Fibroblast of peridontal ligament (primary cell): Measurements from ENCODE around the gene RPUSD4.
"Not testable (repeated sequence)": the region's sequence is repeated elsewhere in the genome, so short reads cannot be mapped to it uniquely, and the experiment has no call there.

Experiments used
- DNase-seq: peaks from one replicate; pipeline ENCODE4 v3.0.0-alpha.2; 2010; ENCODE audit errors: extremely low read depth

RPUSD4 gene

DNA sequence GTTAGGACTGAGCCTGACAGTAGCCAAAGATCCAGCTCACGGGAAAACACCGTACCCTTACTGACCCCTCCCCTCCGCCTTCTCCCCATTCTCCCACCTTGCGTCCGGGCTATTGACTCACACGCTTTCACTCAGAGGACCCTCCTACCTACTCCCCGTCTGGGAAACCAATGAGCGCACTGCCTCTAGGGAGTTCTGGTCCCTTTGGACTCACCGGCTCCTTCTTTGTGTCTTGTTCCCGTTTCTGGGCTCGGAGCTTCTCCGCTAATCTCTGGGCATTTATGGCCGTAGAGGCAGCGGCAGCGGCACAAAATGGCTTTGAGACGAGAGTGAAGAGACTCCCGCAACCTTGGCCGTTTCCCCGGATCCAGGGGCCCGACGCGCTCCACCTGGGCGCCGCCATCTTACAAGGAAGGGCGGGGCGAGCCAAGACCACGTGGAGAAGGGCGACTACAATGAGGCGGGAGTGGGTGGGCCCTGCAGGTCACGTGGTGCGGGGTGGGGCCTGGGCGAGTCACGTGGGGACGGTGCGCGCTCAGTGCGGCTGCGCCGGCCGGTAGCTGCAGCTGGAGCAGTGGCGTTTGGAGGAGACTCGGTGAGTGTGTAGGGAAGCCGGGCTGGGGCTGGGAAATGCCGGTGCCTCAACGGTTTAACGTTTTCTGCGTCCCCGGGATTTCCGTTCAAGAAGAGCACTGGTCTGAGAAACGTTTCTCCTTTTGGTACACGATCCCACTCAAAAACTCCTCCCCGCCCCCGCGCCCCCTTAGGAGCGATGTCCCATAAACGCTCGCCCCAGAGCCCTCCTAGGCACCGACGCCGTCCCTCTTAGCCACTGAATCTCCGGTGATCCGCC, at the start of gene RPUSD4, which contains the start of gene FAM118B:
TSS of gene RPUSD4 (minus strand) at position 415 of the 853 bp plus-strand sequence. CDS start at position 403, 12 bp downstream.
TSS of gene FAM118B (plus strand) at position 547 of the 853 bp plus-strand sequence. CDS start 23,220 bp downstream, outside the sequence.
- DNase-seq = peak; percentile 94

DNA sequence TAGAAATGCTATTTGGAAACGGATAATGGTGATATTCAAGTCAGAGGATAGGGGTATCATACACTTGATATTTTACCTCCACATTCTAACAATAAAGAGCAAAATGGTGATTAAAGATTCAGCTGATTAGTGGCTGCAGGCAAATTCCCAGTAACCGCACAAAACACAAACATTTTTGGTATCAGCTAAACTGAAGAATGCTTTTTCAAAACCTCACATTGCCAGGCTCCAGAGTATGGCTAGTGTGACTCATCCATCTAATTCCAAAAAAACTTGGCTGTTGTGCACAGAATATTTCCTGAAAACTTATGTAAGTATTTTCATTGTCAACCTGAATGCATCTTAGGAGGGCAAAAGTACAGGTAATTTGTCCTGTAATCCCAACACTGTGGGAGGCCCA, 46.3 kb upstream of the RPUSD4 start:
- peak; percentile 84 for DNase-seq

DNA sequence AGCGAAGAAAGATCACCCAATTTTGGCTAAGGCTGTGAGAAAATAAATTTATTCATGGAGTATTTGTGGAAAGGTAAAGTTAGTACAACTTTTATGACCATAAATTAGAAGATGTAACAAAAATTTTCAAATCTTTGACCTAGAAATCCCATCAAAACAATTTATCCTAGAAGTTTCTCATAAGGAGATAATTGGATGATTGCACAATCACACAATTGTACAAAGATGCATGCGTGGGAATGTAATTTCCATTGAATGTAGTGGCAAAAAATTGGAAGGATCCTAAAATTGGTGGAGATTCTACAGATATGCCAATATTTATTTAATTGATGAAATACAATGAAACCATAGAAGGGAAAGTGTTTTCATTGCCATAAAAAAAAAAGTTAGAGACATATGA, 45.7 kb upstream of the RPUSD4 start:
- peak; percentile 44 for DNase-seq

GRCh38 chr11:126256216-126256615, 44.8 kb upstream of the RPUSD4 start:
- no peak for DNase-seq

DNA sequence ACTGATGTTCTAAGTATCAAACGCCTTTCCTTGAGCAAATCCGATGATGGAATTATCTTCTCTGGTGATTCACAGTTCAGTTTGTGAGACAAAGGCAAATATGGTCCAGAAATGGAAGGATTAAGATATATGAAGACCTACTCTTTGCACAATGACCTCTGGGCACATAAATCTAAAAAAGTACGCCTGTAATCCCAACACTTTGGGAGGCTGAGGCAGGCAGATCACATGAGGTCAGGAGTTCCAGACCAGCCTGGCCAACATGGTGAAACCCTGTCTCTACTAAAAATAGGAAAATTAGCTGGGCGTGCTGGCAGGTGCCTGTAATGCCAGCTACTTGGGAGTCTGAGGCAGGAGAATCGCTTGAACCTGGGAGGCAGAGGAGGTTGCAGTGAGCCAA, 44.1 kb upstream of the RPUSD4 start:
- not testable (repeated sequence) for DNase-seq

GRCh38 chr11:126254819-126255218, 43.4 kb upstream of the RPUSD4 start:
- DNase-seq = no peak

- no peak for DNase-seq
Observed at GRCh38 chr11:126253265-126253664, 41.8 kb upstream of the RPUSD4 start.

DNA sequence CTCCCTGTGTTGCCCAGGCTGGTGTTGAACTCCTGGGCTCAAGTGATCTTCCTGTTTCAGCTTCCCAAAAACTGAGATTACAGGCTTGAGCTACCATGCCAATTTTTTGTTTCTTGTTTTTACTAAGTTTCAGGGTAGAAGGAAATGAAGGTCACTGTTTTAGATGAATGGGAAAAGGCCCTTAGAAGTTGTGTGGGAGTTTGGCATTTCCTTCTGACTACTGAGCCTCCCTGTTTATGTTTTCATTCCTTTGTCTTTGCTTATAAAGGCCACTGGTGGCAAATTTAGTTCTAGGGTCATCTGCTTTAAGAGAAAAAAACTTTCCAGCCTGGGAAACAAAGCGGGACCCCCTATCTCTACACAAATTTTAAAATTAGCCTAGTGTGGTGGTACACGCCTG, 35.2 kb upstream of the RPUSD4 start:
- no peak for DNase-seq

DNA sequence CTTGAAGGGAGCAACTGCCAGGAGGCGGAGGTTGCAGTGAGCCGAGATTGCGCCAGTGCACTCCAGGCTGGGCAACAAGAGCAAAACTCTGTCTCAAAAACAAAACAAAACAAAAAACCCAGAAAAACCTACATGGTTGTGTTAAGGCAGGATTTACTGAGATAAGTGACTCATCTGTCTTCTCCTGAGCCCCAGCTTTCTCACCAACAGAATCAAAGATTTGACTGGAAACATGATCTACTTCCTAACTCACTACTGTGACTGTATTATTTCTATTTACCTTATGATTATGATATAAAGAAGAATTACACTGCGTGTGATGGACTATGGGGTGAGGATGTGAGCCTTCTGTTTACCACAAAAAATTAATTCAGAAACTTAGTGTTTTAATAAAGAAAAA, 21.9 kb upstream of the RPUSD4 start:
- no peak for DNase-seq

GRCh38 chr11:126232683-126233082, 21.2 kb upstream of the RPUSD4 start:
- DNase-seq = no peak

- DNase-seq = peak; percentile 23
Observed at GRCh38 chr11:126231725-126232459, 20.4 kb upstream of the RPUSD4 start.

- DNase-seq = peak; percentile 73
Observed at GRCh38 chr11:126229858-126230540, 18.5 kb upstream of the RPUSD4 start.

DNA sequence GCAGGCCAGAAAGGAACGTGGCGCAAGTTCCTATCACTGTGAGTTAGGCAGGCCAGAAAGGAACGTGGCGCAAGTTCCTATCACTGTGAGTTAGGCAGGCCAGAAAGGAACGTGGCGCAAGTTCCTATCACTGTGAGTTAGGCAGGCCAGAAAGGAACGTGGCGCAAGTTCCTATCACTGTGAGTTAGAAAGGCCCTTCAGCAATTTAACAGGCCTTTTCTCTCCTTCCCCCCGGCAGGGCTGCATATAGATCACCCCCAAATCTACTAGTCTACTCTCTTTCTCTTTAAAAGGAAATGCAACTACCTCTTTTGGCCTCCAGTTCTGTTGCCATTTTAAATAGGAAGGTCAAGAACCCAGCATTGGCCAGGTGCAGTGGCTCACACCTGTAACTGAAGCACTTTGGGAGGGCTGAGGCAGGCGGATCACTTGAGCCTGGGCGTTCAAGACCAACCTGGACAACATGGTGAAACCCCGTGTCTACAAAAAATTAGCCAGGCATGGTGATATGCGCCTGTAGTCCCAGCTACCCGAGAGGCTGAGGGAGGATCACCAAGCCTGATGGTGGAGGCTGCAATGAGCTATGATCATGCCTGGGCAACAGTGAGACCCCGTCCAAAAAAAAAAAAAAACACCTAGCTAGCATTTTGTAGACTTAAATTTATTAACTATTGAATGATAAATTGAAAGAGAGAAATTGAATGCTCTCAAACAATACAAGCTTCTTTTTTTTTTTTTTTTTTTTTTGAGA, 15.1 kb upstream of the RPUSD4 start:
- DNase-seq = no peak

GRCh38 chr11:126225295-126225665, 13.8 kb upstream of the RPUSD4 start:
- no peak for DNase-seq

GRCh38 chr11:126224647-126225294, 13.3 kb upstream of the RPUSD4 start:
- no peak for DNase-seq

DNA sequence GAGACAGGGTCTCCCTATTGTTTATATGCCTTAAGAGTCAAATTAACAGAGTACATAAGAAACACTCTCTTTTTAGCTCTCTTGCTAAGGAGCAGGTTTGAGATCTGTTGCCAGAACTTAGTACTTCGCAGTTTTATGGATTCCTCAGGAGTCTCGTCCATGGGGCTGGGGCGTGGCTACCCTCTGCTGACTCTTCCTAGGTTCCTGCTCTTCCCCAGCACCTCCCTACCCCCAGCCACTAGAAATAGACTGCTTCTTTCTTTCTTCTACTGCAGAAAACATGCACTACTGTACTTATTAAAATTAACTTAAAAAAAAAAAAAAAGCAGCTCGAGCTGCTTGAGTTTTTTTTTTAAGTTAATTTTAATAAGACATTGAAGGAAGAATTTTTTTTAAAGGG, 8.1 kb upstream of the RPUSD4 start:
- no peak for DNase-seq

GRCh38 chr11:126217491-126217890, 6.0 kb upstream of the RPUSD4 start:
- DNase-seq = no peak

GRCh38 chr11:126216526-126217305, 5.3 kb upstream of the RPUSD4 start:
- no peak for DNase-seq

DNA sequence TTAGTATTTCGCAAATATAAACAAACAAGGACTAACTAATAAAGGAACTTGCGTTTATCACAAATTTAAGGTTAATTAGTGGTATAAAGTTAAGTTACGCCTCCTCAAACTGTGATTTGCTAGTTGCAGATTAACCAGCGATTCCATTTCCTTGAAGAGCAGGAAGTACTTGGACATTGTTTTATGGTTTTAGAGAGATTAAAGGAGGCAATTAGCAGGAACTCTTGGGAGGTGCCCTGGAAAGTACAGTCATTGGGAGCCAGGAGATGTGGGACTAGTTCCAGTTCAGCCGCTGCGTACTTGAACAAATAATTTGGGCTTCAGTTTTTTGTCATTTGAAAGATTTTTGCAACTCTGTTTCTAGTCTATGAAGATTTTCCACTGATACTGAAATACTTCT, 3.4 kb upstream of the RPUSD4 start:
- no peak for DNase-seq

- no peak for DNase-seq
Observed at GRCh38 chr11:126214441-126214840, 3.0 kb upstream of the RPUSD4 start.
